MM.1S (cell line): Measurements from ENCODE around the gene SPDYE16.
"Not testable (repeated sequence)": the region's sequence is repeated elsewhere in the genome, so short reads cannot be mapped to it uniquely, and the experiment has no call there.

Experiments
- EZH2 ChIP-seq: fragments of 300-600 bp; sonication (generic); optimal IDR thresholded peaks from 2 replicates; pipeline ENCODE3; 2017; ENCODE audit warnings: low read depth, mild to moderate bottlenecking, antibody characterized with exemption, low read length, mixed read lengths
- EZH2phosphoT487 ChIP-seq: fragments of 300-600 bp; sonication (generic); IDR thresholded peaks from 2 replicates; pipeline ENCODE4 v1.6.1; 2018; ENCODE audit warnings: antibody characterized with exemption, low read length
- TF ChIP-seq, protein P1 (sequence below): fragments of 300-600 bp; sonication (generic); IDR thresholded peaks from 2 replicates; pipeline ENCODE4 v1.5.1; 2016; ENCODE audit warnings: antibody characterized with exemption, low read length, mixed read lengths

GRCh38 chr7:76492139-76492538, 51.0 kb downstream of the SPDYE16 start:
- TF ChIP-seq, protein P1, sequence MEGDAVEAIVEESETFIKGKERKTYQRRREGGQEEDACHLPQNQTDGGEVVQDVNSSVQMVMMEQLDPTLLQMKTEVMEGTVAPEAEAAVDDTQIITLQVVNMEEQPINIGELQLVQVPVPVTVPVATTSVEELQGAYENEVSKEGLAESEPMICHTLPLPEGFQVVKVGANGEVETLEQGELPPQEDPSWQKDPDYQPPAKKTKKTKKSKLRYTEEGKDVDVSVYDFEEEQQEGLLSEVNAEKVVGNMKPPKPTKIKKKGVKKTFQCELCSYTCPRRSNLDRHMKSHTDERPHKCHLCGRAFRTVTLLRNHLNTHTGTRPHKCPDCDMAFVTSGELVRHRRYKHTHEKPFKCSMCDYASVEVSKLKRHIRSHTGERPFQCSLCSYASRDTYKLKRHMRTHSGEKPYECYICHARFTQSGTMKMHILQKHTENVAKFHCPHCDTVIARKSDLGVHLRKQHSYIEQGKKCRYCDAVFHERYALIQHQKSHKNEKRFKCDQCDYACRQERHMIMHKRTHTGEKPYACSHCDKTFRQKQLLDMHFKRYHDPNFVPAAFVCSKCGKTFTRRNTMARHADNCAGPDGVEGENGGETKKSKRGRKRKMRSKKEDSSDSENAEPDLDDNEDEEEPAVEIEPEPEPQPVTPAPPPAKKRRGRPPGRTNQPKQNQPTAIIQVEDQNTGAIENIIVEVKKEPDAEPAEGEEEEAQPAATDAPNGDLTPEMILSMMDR: not testable (repeated sequence)
- not testable (repeated sequence) for TF ChIP-seq EZH2, EZH2phosphoT487
